ENCODE results near the gene TTC24. TPM values are rescaled to one million over a fixed set of nuclear protein-coding genes. Genes with fewer than 3 reads are reported as not detected.
"Not testable (repeated sequence)": the region's sequence is repeated elsewhere in the genome, so short reads cannot be mapped to it uniquely, and the experiment has no call there.

The TTC24 gene
- polyA plus RNA-seq, 1 experiment, result not detected

DNA sequence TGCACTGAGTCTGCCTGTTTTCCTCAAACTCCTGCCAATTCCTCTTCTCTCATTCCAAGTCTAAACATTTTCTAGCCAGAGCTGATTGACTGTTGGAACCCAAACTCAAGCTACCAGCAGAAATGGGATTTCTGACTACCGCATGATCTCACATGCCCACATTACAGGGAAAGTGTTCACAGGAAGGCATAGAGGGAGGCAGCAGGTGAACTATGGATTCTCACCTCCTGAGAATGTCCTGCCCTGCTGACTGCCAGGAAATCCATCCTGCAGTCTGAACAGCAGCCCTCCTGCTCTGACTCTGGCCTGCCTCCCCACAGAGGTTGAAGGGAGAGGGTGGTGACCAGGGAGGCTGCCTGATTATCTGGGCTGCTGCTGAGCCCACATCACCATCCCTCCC lies 29.7 kb upstream of the TTC24 start:
- H3K4me3 ChIP-seq (ENCODE audit: low read depth, low read length), result no peak overlapping the region
- ChIA-PET CTCF (interaction anchor here (0.6 to 0.8 kb wide), 2 partner anchors 49 to 69 kb away, joined by 3 to 8 read pairs; partner anchors contain the start of gene MEF2D), POLR2A (no interaction called here)
- no peaks in the 10 kb centered on the region for H3K9me3 ChIP-seq (ENCODE audit: control insufficient read depth, insufficient read depth, low read length)
- no peak overlapping the region for H3K27ac ChIP-seq (ENCODE audit: low read depth, low read length)
- TF ChIP-seq, protein P1, sequence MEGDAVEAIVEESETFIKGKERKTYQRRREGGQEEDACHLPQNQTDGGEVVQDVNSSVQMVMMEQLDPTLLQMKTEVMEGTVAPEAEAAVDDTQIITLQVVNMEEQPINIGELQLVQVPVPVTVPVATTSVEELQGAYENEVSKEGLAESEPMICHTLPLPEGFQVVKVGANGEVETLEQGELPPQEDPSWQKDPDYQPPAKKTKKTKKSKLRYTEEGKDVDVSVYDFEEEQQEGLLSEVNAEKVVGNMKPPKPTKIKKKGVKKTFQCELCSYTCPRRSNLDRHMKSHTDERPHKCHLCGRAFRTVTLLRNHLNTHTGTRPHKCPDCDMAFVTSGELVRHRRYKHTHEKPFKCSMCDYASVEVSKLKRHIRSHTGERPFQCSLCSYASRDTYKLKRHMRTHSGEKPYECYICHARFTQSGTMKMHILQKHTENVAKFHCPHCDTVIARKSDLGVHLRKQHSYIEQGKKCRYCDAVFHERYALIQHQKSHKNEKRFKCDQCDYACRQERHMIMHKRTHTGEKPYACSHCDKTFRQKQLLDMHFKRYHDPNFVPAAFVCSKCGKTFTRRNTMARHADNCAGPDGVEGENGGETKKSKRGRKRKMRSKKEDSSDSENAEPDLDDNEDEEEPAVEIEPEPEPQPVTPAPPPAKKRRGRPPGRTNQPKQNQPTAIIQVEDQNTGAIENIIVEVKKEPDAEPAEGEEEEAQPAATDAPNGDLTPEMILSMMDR (IDR thresholded peaks at IDR 0.05; ENCODE audit: low read depth, low read length), result no peak
- no peak for DNase-seq (ENCODE audit: low read depth, low spot score)
- H3K27me3 ChIP-seq (ENCODE audit: control insufficient read depth, insufficient read depth, low read length), result no peaks in the 10 kb centered on the region

DNA sequence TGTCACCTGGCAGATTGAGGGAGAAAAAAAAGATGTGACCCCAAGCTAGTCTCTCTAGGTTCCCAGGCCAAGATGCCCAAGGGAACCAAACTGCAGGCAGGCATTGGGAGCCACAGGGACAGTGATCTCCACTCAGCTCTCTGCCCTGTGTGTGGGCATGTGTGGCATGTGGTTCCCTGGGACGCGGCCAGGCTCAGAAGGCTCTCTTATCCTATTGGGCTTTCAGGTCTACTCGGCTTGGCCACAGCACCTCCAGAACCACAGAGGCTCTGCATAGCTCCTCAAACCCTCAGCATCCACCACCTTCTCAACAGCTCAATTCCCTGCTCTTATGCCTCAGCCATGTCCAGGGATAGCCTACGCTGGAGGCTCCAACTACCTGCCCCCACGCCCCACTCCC lies 29.2 kb upstream of the TTC24 start:
- Histone ChIP-seq H3K27ac (ENCODE audit: low read depth, low read length) (no peak overlapping the region), H3K9me3 (ENCODE audit: control insufficient read depth, insufficient read depth, low read length) (no peaks in the 10 kb centered on the region), H3K4me3 (ENCODE audit: low read depth, low read length) (no peak overlapping the region), H3K27me3 (ENCODE audit: control insufficient read depth, insufficient read depth, low read length) (no peaks in the 10 kb centered on the region)
- CTCF ChIA-PET, result interaction anchor here (0.8 kb wide), 1 partner anchor 49 kb away, joined by 8 read pairs; the partner anchor contains the start of gene MEF2D
- POLR2A ChIA-PET, result no interaction called here
- TF ChIP-seq, protein P1 (IDR thresholded peaks at IDR 0.05; ENCODE audit: low read depth, low read length), result no peak
- no peak for DNase-seq (ENCODE audit: low read depth, low spot score)

DNA sequence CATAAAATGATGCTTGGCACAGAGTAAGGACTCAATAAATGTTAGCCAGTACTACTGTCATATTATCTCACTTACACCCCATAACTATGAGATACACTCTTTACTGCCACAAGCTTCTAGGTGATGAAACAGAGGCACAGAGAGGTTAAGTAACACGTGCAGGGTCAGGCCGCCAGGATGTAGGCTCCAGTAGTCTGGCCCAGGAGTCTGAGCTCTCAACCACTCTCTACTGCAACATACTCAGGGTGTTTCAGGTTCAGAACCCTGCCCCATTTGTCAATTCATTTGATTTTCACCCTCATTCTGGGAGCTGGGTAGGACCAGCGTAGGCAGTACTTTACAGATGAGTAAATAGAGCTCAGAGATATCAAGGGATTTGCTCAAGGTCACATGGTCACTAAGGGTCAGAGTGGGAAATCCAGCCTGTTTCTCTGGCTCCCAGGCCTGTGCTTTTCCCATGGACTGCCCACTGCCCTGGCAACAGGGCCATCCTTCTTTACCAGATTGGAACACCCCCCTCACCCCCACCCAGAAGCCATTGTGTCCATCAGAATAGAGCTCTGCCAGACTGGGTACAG lies 28.4 kb upstream of the TTC24 start:
- TF ChIP-seq, protein P1 (IDR thresholded peaks at IDR 0.05; ENCODE audit: low read depth, low read length), result no peak
- no peak for DNase-seq (ENCODE audit: low read depth, low spot score)
- Histone ChIP-seq H3K9me3 (ENCODE audit: control insufficient read depth, insufficient read depth, low read length) (no peaks in the 10 kb centered on the region), H3K4me3 (ENCODE audit: low read depth, low read length) (no peak overlapping the region), H3K27me3 (ENCODE audit: control insufficient read depth, insufficient read depth, low read length) (no peaks in the 10 kb centered on the region), H3K27ac (ENCODE audit: low read depth, low read length) (no peak overlapping the region)
- ChIA-PET POLR2A (no interaction called here), CTCF (no interaction called here)

DNA sequence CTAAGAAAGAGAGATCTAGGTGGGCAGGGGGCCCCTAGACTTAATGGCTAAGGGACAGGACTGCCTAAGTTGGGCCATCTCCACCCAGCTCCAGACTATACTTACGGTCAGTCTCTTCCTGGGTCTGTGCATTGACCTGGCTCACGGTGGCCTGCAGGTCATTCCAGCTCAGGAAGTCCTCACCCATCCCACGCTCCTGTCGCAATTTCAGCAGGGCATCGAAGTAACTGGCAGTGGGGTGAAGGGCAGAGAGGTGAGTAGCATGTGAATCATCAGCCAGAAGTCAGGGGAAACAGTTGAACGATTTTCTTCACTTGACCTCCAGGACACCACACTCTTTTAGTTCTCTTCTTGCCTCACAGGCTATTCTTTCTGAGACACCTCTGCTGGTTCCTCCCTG lies 27.7 kb upstream of the TTC24 start:
- DNase-seq (ENCODE audit: low read depth, low spot score), result no peak

DNA sequence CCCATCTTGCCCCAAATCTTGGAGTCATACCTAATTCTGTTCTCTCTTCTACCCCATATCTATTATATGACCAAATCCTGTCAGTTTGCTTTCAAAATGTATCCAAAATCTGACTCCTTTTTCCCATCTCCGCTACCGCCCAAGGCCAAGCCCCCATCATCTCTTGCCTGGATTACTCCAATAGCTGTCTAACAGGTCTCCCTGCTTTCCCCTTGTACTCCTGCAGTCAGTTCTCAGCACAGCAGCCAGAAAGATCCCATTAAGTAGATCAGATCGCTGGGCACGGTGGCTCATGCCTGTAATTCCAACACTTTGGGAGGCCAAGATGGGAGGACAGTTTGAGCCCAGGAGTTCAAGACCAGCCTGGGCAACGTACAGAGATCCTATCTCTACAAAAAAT lies 27.0 kb upstream of the TTC24 start:
- H3K27me3 ChIP-seq (ENCODE audit: control insufficient read depth, insufficient read depth, low read length), result no peaks in the 10 kb centered on the region
- POLR2A ChIA-PET, result interaction anchor here (0.6 kb wide), 1 partner anchor 13 kb away, joined by 3 read pairs; no protein-coding TSS in a partner anchor
- CTCF ChIA-PET, result no interaction called here
- H3K27ac ChIP-seq (ENCODE audit: low read depth, low read length), result no peak overlapping the region
- no peak for DNase-seq (ENCODE audit: low read depth, low spot score)
- TF ChIP-seq, protein P1 (IDR thresholded peaks at IDR 0.05; ENCODE audit: low read depth, low read length), result no peak
- H3K9me3 ChIP-seq (ENCODE audit: control insufficient read depth, insufficient read depth, low read length), result no peaks in the 10 kb centered on the region
- H3K4me3 ChIP-seq (ENCODE audit: low read depth, low read length), result no peak overlapping the region

More for the DNA sequence above, 27.7 kb upstream of the TTC24 start:
- H3K9me3 ChIP-seq (ENCODE audit: control insufficient read depth, insufficient read depth, low read length), result no peaks in the 10 kb centered on the region
- ChIA-PET CTCF (no interaction called here), POLR2A (no interaction called here)
- TF ChIP-seq, protein P1 (IDR thresholded peaks at IDR 0.05; ENCODE audit: low read depth, low read length), result no peak
- no peaks in the 10 kb centered on the region for H3K27me3 ChIP-seq (ENCODE audit: control insufficient read depth, insufficient read depth, low read length)
- no peak overlapping the region for H3K27ac ChIP-seq (ENCODE audit: low read depth, low read length)
- H3K4me3 ChIP-seq (ENCODE audit: low read depth, low read length), result no peak overlapping the region

DNA sequence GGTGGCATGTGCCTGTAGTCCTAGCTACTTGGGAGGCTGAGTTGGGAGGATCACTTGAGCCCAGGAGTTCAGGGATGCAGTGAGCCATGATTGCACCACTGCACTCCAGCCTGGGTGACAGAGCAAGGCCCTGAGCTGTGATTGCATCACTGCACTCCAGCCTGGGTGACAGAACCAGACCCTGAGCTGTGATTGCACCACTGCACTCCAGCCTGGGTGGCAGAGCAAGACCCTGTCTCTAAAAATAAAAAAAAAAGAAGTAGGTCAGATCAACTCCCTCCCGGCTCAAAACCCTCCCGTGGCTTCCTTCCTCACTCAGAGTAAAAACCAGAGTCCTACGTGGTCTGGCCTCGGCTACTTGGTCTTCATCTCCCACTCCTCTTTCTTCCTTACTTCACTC lies 26.6 kb upstream of the TTC24 start:
- POLR2A ChIA-PET, result interaction anchor here (0.6 kb wide), 1 partner anchor 13 kb away, joined by 3 read pairs; no protein-coding TSS in a partner anchor
- CTCF ChIA-PET, result not testable (repeated sequence)

More for the DNA sequence above, 26.6 kb upstream of the TTC24 start:
- H3K9me3 ChIP-seq (ENCODE audit: control insufficient read depth, insufficient read depth, low read length); DNase-seq (ENCODE audit: low read depth, low spot score); H3K4me3 ChIP-seq (ENCODE audit: low read depth, low read length); H3K27ac ChIP-seq (ENCODE audit: low read depth, low read length); H3K27me3 ChIP-seq (ENCODE audit: control insufficient read depth, insufficient read depth, low read length): not testable (repeated sequence)

Measured in AG04450 (cell line).